ACHN (cell line): Measurements from ENCODE around the gene DUSP12.
"Not testable (repeated sequence)": the region's sequence is repeated elsewhere in the genome, so short reads cannot be mapped to it uniquely, and the experiment has no call there.

ENCODE experiments used
- DNase-seq: peaks from one replicate; pipeline ENCODE4 v3.0.0-alpha.2; 2015
- in situ Hi-C: cut with HindIII; loops from 2 replicates; pipeline ENCODE4 v1.10.0; 2017; ENCODE audit warnings: low sequenced_read_pairs, low pct_ligation_motif_present, low pct_unique_long_range_greater_than_20kb

DUSP12 gene

GRCh38 chr1:161763522-161764098, 14.0 kb downstream of the DUSP12 start:
- in situ Hi-C loops: no loop called here
- DNase-seq: peak; percentile 37

DNA sequence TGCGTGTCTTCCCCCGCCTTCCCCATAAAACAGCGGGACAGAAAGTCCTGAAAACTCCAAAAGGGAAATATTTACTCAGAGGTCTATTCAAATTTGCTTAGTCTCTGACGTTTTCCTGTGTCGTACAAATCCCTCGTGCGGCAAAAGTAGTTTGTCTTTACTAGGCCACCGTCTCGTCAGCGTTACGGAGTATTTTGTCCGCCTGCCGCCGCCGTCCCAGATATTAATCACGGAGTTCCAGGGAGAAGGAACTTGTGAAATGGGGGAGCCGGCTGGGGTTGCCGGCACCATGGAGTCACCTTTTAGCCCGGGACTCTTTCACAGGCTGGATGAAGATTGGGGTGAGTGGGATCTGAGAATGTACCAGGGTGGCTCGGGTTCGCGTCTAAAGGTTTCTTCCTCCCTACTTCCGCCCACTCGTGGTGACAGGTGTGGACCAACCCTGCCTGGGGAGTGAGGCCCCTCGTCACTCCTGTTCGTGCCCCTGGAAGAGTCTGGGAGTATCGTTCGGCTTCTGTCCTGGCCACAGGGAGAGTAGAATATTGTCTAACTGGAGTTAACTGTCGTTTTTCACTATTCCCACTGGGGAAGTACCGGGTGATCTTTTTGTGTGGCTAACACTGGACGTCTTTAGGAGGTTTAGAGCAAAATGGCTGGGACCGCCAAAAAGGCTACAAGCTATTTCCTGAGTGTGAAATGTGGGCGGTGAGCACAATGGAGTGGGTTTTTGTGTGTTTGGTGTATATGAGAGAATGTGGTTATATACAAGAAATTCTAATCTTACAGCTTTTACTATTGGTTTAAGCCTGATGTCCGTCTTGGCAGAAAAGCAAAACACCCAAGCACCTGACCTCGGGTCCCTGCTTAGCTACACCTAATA, 16.8 kb downstream of the DUSP12 start, which contains the start of gene ATF6:
Gene ATF6, plus strand, starts transcription at position 219 of the 880 bp plus-strand sequence. Its CDS starts 41 bp downstream, at position 260.
- in situ Hi-C loops: no loop called here

GRCh38 chr1:161768461-161768860, 18.9 kb downstream of the DUSP12 start:
- DNase-seq: no peak
- in situ Hi-C loops: no loop called here

More for the DNA sequence above, 16.8 kb downstream of the DUSP12 start, which contains the start of gene ATF6:
- DNase-seq: peak; percentile 97

GRCh38 chr1:161768986-161769672, 19.5 kb downstream of the DUSP12 start:
- no peak for DNase-seq
- in situ Hi-C loops: no loop called here

- DNase-seq, in situ Hi-C loops: not testable (repeated sequence)
Measured at GRCh38 chr1:161769673-161770045, 20.1 kb downstream of the DUSP12 start.

DNA sequence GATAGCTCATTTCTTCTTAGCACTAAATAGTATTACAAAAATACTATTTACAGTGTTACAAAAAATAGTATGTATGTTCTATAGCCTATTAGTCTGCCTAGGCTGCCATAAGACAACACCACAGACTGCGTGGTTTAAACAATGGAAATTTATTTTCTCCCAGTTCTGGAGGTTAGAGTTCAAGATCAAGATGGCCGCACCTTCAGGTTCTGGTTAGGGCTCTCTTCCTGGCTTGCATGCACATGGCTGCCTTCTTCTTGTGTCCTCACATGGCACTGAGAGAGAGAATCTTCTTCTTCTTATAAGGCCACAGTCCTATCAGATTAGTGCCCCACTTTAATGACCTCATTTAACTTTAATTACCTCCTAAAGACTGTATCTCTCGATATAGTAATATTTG, 20.7 kb downstream of the DUSP12 start:
- in situ Hi-C loops: no loop called here
- no peak for DNase-seq

DNA sequence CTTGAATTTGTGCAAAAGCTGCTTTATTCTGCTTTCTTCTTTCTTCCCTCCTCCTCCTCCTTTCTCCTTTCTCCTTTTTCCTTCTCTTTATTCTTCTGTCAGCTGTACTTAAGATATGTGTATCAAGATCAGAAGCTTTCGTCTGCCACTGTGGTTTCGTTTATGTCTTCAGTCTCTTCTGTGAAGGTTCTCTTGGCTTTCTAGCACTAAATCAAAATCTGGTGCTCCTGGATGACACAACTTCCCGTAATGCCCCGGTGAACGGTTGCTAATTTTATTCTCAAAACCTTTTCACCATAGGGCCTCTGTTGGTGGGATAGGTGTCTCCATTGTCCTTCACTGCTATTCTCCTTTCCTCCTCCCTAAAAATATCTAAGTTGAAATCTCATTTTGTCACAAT, 21.6 kb downstream of the DUSP12 start:
- no peak for DNase-seq
- in situ Hi-C loops: no loop called here

- in situ Hi-C loops: no loop called here
- DNase-seq: no peak
Measured at GRCh38 chr1:161771973-161772372, 22.4 kb downstream of the DUSP12 start.

- in situ Hi-C loops: no loop called here
- no peak for DNase-seq
Measured at GRCh38 chr1:161772397-161772796, 22.8 kb downstream of the DUSP12 start.

DNA sequence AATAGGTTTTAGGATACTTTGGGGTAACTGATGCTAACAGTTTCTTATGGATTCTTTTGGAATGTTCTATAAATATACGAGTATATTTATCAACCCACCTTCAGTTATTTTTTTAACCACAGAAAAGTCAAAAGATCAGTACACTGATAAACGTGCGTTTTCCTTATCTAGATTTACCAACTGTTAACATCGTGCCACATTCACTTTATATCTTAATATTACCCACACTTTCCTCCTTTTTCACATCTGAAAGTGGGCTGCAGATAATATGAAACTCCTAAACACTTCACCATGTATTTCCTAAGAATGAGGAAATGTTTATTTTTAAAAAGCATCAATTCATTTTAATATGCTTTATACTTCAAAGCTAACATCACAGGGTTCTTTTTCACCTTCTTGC, 24.2 kb downstream of the DUSP12 start:
- in situ Hi-C loops: no loop called here
- DNase-seq: no peak

DNA sequence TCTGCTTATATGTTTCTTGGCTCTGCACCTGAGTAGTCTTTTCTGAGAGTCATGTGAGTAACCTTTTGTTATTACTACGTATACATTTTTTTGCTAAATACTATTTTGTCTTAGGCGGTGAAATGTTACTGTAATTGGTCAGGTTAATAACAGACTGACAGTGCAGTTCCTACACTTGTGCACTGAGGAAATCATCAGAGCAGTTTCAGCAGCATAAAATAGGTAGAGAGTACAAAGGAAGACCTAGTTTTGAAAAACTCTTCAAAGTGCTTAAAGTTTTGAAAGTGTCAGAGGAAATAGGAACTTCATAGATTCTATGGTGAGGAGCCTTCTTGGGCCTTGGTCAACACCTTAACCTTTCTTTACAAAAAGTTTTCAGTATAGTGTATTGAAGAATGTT, 27.7 kb downstream of the DUSP12 start:
- in situ Hi-C loops: loop anchor here (25.0 kb wide), 1 partner anchor 260 kb away; no protein-coding TSS in a partner anchor
- DNase-seq: no peak

GRCh38 chr1:161778522-161778921, 28.9 kb downstream of the DUSP12 start:
- DNase-seq: no peak

GRCh38 chr1:161779393-161779792, 29.8 kb downstream of the DUSP12 start:
- no peak for DNase-seq
- in situ Hi-C loops: loop anchor here (25.0 kb wide), 1 partner anchor 258 kb away; no protein-coding TSS in a partner anchor

More at GRCh38 chr1:161778522-161778921, 28.9 kb downstream of the DUSP12 start:
- in situ Hi-C loops: loop anchor here (25.0 kb wide), 1 partner anchor 259 kb away; no protein-coding TSS in a partner anchor

DNA sequence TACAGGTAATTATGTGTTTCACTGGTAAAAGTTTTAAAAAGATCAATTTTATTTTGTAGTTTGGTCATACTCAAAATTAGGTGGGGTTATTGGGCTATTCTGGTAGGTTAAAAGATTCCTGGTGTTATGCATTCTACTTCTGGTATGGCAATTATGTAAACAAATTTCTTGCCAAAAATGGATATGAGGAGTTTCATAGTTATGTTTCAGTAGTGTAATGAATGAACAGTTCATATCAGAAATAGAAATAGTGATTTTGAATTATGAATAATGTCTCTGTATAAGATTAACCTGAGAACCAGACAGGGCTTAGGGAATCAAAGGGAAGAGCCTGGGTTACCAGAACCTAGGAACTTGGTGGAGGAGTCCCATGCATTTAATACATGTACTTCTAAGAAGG, 32.4 kb downstream of the DUSP12 start:
- in situ Hi-C loops: loop anchor here (25.0 kb wide), 1 partner anchor 255 kb away; no protein-coding TSS in a partner anchor
- no peak for DNase-seq

GRCh38 chr1:161782886-161783285, 33.3 kb downstream of the DUSP12 start:
- no peak for DNase-seq
- in situ Hi-C loops: loop anchor here (25.0 kb wide), 1 partner anchor 254 kb away; no protein-coding TSS in a partner anchor

DNA sequence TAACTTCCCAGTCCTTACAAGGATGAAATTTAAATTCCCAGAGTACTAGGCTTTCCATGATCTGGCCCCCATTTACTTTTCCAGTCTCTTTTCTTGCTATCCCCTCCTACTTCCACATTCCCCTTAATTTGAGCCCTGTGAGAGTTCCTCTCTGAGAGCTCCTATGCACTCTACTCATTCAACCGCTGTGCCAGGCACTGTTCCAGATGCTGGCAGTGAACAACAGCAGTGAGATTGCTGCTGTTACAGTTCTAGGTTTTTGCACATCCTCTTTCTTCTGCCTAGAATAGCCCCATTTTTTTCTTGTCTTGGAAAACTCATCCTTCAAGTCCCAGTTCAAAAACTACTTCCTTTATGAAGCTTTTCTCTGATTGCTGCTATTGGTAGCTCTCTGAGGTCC, 35.4 kb downstream of the DUSP12 start:
- no peak for DNase-seq
- in situ Hi-C loops: loop anchor here (25.0 kb wide), 1 partner anchor 252 kb away; no protein-coding TSS in a partner anchor

- in situ Hi-C loops: loop anchor here (25.0 kb wide), 1 partner anchor 250 kb away; no protein-coding TSS in a partner anchor
- no peak for DNase-seq
Measured at GRCh38 chr1:161787355-161787754, 37.8 kb downstream of the DUSP12 start.

GRCh38 chr1:161790587-161791317, 41.2 kb downstream of the DUSP12 start:
- no peak for DNase-seq
- in situ Hi-C loops: loop anchor here (25.0 kb wide), 1 partner anchor 247 kb away; no protein-coding TSS in a partner anchor
